ENCODE results near the gene SLC25A40. TPM values are rescaled to one million over a fixed set of nuclear protein-coding genes. Genes with fewer than 3 reads are reported as not detected.

SLC25A40 gene
- total RNA-seq, 4 donors from 2014 or later, result 1.4 to 50.8 (median 25.4) TPM

DNA sequence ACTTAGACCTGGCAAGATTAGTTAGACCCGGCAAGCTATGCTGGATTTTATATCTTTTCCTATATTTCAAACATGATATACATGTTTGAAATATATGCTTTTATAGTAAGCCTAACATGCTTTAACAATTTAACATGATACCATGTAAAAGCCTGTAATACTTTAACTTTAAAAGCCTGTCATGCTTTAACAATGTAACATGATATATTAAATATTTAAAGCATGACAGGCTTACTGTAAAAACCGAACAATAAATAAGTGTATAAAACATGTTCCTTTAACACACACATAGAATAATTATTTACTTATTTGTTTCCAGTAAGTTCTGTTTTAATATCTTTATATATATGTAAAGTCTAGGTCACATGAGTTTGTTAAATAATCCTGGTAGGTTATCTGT lies 65.4 kb downstream of the SLC25A40 start:
- no peak for DNase-seq
- H3K9me3 ChIP-seq, result no peaks in the 10 kb centered on the region
- H3K27me3 ChIP-seq, result no peaks in the 10 kb centered on the region
- in situ Hi-C loops (cut with MboI; ENCODE audit: low pct_ligation_motif_present in 1 of 4, low pct_unique_long_range_greater_than_20kb in 1 of 4, low sequenced_read_pairs in 3 of 4), result loop anchor here in 1 of 4 donors (25.0 kb wide), 1 partner anchor 302 kb away; no protein-coding TSS in a partner anchor
- TF ChIP-seq POLR2AphosphoS5 (IDR thresholded peaks at IDR 0.05) (no peak), POLR2A (IDR thresholded peaks at IDR 0.05) (no peak), EP300 (IDR thresholded peaks at IDR 0.05; ENCODE audit: low read depth) (no peak)
- TF ChIP-seq, protein P1, sequence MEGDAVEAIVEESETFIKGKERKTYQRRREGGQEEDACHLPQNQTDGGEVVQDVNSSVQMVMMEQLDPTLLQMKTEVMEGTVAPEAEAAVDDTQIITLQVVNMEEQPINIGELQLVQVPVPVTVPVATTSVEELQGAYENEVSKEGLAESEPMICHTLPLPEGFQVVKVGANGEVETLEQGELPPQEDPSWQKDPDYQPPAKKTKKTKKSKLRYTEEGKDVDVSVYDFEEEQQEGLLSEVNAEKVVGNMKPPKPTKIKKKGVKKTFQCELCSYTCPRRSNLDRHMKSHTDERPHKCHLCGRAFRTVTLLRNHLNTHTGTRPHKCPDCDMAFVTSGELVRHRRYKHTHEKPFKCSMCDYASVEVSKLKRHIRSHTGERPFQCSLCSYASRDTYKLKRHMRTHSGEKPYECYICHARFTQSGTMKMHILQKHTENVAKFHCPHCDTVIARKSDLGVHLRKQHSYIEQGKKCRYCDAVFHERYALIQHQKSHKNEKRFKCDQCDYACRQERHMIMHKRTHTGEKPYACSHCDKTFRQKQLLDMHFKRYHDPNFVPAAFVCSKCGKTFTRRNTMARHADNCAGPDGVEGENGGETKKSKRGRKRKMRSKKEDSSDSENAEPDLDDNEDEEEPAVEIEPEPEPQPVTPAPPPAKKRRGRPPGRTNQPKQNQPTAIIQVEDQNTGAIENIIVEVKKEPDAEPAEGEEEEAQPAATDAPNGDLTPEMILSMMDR (IDR thresholded peaks at IDR 0.05), result no peak
- H3K36me3 ChIP-seq, result no peaks in the 10 kb centered on the region
- intact Hi-C loops (cut with DNase I; ENCODE audit: low total_unique reads), result no loop called here
- no peaks in the 10 kb centered on the region for H3K4me1 ChIP-seq
- H3K27ac ChIP-seq, result no peak overlapping the region
- WGBS, 2 donors (ENCODE audit: low coverage in 1 of 2), result 82 to 84% methylated on average over 2 of the region's 2 CpGs
- H3K4me3 ChIP-seq, result no peak overlapping the region

DNA sequence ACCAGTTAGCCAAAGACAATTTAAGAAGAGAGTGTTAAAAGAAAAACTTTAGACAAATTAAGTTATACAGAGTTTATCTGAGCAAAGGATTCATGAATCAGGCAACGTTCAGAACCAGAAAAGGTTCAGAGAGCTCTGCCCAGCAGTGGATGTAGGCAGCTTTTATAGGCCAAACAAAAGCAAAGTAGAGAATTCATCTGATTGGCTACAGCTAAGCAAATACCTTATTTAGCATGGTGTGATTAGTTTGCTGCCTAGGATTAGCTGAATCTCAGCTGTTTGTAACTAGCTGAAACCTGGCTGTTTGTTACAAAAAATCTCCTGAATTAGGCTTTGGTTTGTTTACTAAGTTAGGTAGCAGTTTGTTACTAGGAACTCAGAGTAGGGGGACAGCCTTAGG lies 66.0 kb downstream of the SLC25A40 start:
- Histone ChIP-seq H3K36me3 (no peaks in the 10 kb centered on the region), H3K27ac (no peak overlapping the region), H3K27me3 (no peaks in the 10 kb centered on the region), H3K4me3 (no peak overlapping the region), H3K4me1 (no peaks in the 10 kb centered on the region), H3K9me3 (no peaks in the 10 kb centered on the region)
- in situ Hi-C loops (cut with MboI; ENCODE audit: low pct_ligation_motif_present in 1 of 4, low pct_unique_long_range_greater_than_20kb in 1 of 4, low sequenced_read_pairs in 3 of 4) (loop anchor here in 1 of 4 donors (25.0 kb wide), 1 partner anchor 302 kb away; no protein-coding TSS in a partner anchor), intact Hi-C loops (cut with DNase I; ENCODE audit: low total_unique reads) (no loop called here)
- TF ChIP-seq EP300 (IDR thresholded peaks at IDR 0.05; ENCODE audit: low read depth), result no peak
- TF ChIP-seq, protein P1 (IDR thresholded peaks at IDR 0.05), result no peak
- no peak for TF ChIP-seq POLR2AphosphoS5 (IDR thresholded peaks at IDR 0.05)
- no peak for TF ChIP-seq POLR2A (IDR thresholded peaks at IDR 0.05)
- no peak for DNase-seq
- 17 to 48% methylated on average over 1 of the region's 1 CpG for WGBS, 2 donors (ENCODE audit: low coverage in 1 of 2)

DNA sequence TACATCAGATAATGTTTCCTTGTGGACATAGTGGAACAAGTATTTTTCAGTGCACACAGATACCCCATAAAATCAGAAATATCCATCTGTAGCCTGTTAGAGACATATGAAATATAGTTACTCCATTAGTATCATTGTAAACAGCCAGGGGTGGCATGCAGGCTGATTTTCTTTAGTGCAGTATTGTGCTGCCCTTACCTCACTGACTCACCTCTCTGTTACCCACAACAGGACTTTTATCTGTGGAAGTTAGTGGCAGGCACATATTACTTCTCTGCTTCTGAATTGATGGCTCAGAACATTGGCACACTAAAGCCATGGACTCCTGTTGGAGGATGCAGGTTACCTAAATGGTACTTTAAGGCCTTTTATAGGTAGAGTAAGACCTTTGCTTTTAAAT lies 70.0 kb downstream of the SLC25A40 start:
- Histone ChIP-seq H3K27me3 (no peaks in the 10 kb centered on the region), H3K27ac (no peak overlapping the region), H3K36me3 (no peaks in the 10 kb centered on the region), H3K4me3 (no peak overlapping the region), H3K9me3 (no peaks in the 10 kb centered on the region), H3K4me1 (no peaks in the 10 kb centered on the region)
- in situ Hi-C loops (cut with MboI; ENCODE audit: low pct_ligation_motif_present in 1 of 4, low pct_unique_long_range_greater_than_20kb in 1 of 4, low sequenced_read_pairs in 3 of 4), result loop anchor here in 1 of 4 donors (25.0 kb wide), 1 partner anchor 306 kb away; no protein-coding TSS in a partner anchor
- TF ChIP-seq POLR2A (IDR thresholded peaks at IDR 0.05), result no peak
- TF ChIP-seq, protein P1 (IDR thresholded peaks at IDR 0.05), result no peak
- TF ChIP-seq POLR2AphosphoS5 (IDR thresholded peaks at IDR 0.05), result no peak
- TF ChIP-seq EP300 (IDR thresholded peaks at IDR 0.05; ENCODE audit: low read depth), result no peak
- intact Hi-C loops (cut with DNase I; ENCODE audit: low total_unique reads), result no loop called here
- DNase-seq, result no peak

DNA sequence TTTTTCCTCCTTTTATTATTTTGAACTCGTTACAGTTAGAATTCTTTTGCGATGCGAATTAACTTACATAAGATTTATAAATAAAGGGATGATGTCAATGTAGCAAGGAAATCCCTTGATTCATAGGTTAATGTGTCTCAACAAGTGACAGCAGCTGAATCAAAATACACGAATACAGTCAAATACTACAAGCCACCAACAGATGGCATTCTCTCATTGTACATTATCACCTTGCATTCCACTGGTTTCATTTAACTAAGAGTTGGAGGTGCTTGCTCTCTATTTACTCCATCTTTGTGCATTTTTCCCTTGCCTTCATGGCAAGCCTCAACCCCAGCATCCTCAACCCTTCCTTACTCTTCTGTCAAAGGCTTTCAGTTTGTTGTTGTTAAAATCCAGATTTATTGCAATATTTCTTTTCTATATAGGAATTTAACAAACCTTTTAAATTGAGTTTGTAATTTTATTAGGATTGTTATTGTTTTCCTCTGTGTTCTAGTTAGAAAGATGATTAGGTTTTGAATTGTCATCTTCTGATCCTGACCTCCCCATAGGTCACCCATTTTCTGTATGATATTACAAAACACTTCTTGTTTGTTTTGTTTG lies 78.3 kb downstream of the SLC25A40 start:
- no peaks in the 10 kb centered on the region for H3K36me3 ChIP-seq
- intact Hi-C loops (cut with DNase I; ENCODE audit: low total_unique reads) (no loop called here), in situ Hi-C loops (cut with MboI; ENCODE audit: low pct_ligation_motif_present in 1 of 4, low pct_unique_long_range_greater_than_20kb in 1 of 4, low sequenced_read_pairs in 3 of 4) (loop anchor here in 1 of 4 donors (25.0 kb wide), 1 partner anchor 314 kb away; no protein-coding TSS in a partner anchor)
- no peak overlapping the region for H3K4me3 ChIP-seq
- H3K27me3 ChIP-seq, result no peaks in the 10 kb centered on the region
- no peaks in the 10 kb centered on the region for H3K9me3 ChIP-seq
- no peak overlapping the region for H3K27ac ChIP-seq
- 17 to 21% methylated on average over 4 of the region's 4 CpGs for WGBS, 2 donors (ENCODE audit: low coverage in 1 of 2)
- TF ChIP-seq, protein P1 (IDR thresholded peaks at IDR 0.05), result peak; percentile 38 to 62 (median 47)
- no peak for TF ChIP-seq EP300 (IDR thresholded peaks at IDR 0.05; ENCODE audit: low read depth)
- peaks cover 0 to 4% (median 1%) of the 10 kb centered on the region in 4 donors for H3K4me1 ChIP-seq
- no peak for DNase-seq
